WERI-Rb-1 (cell line): ENCODE data around the gene DTWD1.

Experiments
- DNase-seq: peaks from one replicate; pipeline ENCODE4 v3.0.0-alpha.2; 2020
- H3K27ac ChIP-seq: fragments of 250-450 bp; sonication (Bioruptor Pico); 2 replicates; pipeline ENCODE4 v1.5.1; 2020; ENCODE audit warnings: mild to moderate bottlenecking, moderate library complexity
- H3K27me3 ChIP-seq: fragments of 250-450 bp; sonication (Bioruptor Pico); 2 replicates; pipeline ENCODE4 v1.5.1; 2021; ENCODE audit warnings: mild to moderate bottlenecking, low read depth, moderate library complexity; ENCODE audit not compliant: insufficient read depth, severe bottlenecking
- H3K36me3 ChIP-seq: fragments of 250-450 bp; sonication (Bioruptor Pico); 2 replicates; pipeline ENCODE4 v1.5.1; 2020; ENCODE audit warnings: mild to moderate bottlenecking, moderate library complexity
- H3K4me3 ChIP-seq: 2 replicates; pipeline ENCODE4 v1.5.1; 2011; ENCODE audit warnings: low read depth, mild to moderate bottlenecking, control low read depth, low read length
- H3K9me3 ChIP-seq: fragments of 250-450 bp; sonication (Bioruptor Pico); 2 replicates; pipeline ENCODE4 v1.5.1; 2021; ENCODE audit warnings: mild to moderate bottlenecking, moderate library complexity; ENCODE audit not compliant: severe bottlenecking
- TF ChIP-seq, protein P1 (sequence below): IDR thresholded peaks from 2 replicates; pipeline ENCODE4 v1.5.1; 2011; ENCODE audit warnings: low read depth, mild to moderate bottlenecking, control low read depth, inconsistent platforms, low read length

The DTWD1 gene

DNA sequence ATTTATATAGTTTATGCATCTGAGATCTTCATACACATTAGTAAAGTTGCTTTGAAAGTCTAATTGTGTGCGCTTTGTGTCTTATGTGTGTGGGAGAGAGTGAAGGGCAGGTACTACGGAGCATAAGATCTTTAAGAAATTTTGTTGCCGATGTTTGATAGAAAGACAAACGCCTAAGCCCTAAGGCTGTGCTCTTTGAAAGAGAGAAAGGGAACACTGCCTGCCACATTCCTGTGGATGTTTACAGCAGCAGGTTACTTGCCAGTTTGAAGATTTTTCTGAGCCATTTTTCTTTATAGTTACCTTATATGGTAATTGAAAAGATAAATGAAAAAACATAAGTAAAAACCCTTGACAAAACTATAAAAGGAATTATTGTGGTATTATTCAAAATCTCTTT, 17.0 kb downstream of the DTWD1 start:
- H3K4me3 ChIP-seq: no peak overlapping the region
- TF ChIP-seq, protein P1, sequence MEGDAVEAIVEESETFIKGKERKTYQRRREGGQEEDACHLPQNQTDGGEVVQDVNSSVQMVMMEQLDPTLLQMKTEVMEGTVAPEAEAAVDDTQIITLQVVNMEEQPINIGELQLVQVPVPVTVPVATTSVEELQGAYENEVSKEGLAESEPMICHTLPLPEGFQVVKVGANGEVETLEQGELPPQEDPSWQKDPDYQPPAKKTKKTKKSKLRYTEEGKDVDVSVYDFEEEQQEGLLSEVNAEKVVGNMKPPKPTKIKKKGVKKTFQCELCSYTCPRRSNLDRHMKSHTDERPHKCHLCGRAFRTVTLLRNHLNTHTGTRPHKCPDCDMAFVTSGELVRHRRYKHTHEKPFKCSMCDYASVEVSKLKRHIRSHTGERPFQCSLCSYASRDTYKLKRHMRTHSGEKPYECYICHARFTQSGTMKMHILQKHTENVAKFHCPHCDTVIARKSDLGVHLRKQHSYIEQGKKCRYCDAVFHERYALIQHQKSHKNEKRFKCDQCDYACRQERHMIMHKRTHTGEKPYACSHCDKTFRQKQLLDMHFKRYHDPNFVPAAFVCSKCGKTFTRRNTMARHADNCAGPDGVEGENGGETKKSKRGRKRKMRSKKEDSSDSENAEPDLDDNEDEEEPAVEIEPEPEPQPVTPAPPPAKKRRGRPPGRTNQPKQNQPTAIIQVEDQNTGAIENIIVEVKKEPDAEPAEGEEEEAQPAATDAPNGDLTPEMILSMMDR: no peak
- H3K27me3 ChIP-seq: no peaks in the 10 kb centered on the region
- no peak overlapping the region for H3K27ac ChIP-seq
- H3K36me3 ChIP-seq: peaks cover 2% of the 10 kb centered on the region; the same call in 1 of the 2 replicates
- H3K9me3 ChIP-seq: no peaks in the 10 kb centered on the region
- no peak for DNase-seq

DNA sequence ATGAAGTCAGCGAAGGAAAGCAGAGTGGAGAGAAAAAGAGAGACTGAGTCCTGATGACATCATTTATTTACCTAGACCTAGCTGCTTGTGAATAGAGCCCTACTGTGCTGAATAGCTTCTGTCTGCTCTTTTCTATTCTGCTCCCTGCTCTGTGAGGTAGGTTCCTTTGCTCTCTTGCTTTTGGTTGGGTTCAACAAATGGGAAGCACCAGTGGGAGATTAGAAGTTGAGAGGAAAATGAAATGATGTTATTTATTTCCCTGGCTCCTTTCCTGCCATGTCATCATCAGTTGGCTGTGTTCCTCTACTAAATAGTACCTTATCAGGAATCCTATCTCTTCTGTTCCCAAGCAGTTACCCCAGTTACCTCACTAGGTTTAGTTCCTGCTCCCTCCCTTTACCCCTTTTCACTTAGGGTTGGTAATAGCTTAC, 23.5 kb downstream of the DTWD1 start:
- no peak for DNase-seq
- TF ChIP-seq, protein P1: no peak
- Histone ChIP-seq H3K36me3 (no peaks in the 10 kb centered on the region), H3K9me3 (no peaks in the 10 kb centered on the region), H3K27ac (no peak overlapping the region), H3K4me3 (no peak overlapping the region), H3K27me3 (no peaks in the 10 kb centered on the region)

DNA sequence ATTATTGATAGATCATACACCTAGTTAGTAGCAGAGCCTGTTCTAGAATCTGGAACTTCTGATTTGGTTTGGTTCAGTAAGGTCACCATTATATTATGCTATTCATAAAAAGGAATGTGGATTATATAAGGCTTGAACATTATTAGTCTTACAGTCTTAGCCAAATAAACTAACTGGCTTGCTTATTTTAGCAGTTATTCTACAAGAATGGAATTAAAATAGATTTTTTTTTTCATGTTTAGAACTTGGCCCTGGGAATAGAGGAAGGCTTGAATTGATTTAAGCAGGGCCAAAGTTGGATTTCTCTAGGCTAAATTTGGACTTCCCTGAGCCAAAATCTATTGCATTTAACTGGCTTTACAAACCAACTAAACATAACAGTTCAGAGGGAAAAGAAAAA, 24.4 kb downstream of the DTWD1 start:
- no peaks in the 10 kb centered on the region for H3K36me3 ChIP-seq
- TF ChIP-seq, protein P1: no peak
- DNase-seq: no peak
- H3K4me3 ChIP-seq: no peak overlapping the region
- no peaks in the 10 kb centered on the region for H3K9me3 ChIP-seq
- H3K27me3 ChIP-seq: no peaks in the 10 kb centered on the region
- no peak overlapping the region for H3K27ac ChIP-seq

DNA sequence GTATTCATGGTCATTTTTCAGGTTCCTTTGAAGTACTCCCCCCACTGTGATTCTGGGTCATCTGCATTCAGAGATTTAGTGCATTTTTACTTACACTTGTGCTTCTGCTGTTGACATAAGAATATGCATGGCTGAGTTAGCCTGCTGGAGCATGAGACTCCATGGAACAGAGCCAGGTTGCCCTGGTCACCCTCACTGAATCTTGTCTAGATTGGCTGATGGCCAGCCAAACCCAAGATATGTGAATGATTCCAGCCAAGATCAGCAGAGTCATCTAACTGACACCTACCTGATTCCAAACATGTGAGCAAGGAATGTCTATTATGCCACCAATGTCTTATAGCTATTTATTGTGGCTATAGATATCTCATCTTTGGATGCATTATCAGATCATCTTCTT, 25.1 kb downstream of the DTWD1 start:
- DNase-seq: no peak
- Histone ChIP-seq H3K36me3 (no peaks in the 10 kb centered on the region), H3K27me3 (no peaks in the 10 kb centered on the region), H3K4me3 (no peak overlapping the region), H3K27ac (no peak overlapping the region), H3K9me3 (no peaks in the 10 kb centered on the region)
- TF ChIP-seq, protein P1: no peak

DNA sequence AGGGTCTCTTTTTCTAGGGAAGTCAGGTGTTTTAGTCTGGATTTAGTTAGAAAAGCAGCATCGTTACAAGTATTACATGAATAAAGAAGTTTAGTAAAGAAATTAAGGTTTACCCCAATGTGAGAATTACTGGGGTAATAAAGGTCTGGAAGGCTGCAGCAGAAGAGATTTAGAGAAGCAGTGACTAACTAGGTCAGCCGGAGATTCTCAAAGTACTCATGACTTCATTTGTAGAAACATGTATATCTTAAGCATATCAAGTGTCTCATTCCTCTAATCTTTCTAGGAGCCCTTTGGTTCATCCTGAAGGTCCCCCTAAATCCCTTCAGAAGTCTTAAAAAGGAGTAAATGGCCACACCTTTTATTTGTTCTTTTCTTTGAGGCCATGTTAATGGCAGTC, 26.0 kb downstream of the DTWD1 start:
- no peaks in the 10 kb centered on the region for H3K9me3 ChIP-seq
- TF ChIP-seq, protein P1: no peak
- no peak overlapping the region for H3K27ac ChIP-seq
- no peaks in the 10 kb centered on the region for H3K36me3 ChIP-seq
- DNase-seq: no peak
- no peaks in the 10 kb centered on the region for H3K27me3 ChIP-seq
- H3K4me3 ChIP-seq: no peak overlapping the region

DNA sequence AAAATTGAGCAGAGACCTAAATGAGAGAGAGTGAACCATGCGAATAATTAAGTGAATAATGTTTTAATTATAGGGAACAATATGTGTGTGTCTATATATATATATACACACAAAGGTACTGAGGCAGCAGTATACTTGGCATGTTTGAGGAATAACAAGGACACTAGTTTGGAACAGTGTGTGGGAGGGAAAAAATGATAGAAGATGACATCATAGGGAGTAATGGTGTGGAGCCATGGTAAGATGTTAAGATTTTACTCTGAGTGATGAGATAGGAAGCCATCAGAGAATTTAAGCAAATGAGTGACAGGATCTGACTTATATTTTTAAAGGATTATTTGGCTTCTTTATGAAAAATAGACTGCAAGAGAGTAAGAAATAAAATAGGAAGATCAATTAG, 29.1 kb downstream of the DTWD1 start:
- Histone ChIP-seq H3K36me3 (no peaks in the 10 kb centered on the region), H3K27me3 (no peaks in the 10 kb centered on the region), H3K27ac (no peak overlapping the region), H3K9me3 (no peaks in the 10 kb centered on the region), H3K4me3 (no peak overlapping the region)
- no peak for DNase-seq
- TF ChIP-seq, protein P1: no peak
